HepG2 (cell line): Measurements from ENCODE around the gene BBS4. TPM values are rescaled to one million over a fixed set of nuclear protein-coding genes. Genes with fewer than 3 reads are reported as not detected.

Source experiments
- E2F1 ChIP-seq: sonication (generic); formaldehyde crosslinking; IDR thresholded peaks from 2 replicates; pipeline ENCODE4 v1.5.0; 2020; ENCODE audit warnings: missing genetic modification reagents
- KAT8 ChIP-seq: IDR thresholded peaks from 2 replicates; pipeline ENCODE4 v1.6.1; 2016; ENCODE audit warnings: missing genetic modification reagents, missing compliant biosample characterization
- MEIS2 ChIP-seq: sonication (generic); formaldehyde crosslinking; IDR thresholded peaks from 2 replicates; pipeline ENCODE4 v1.9.0; 2021; ENCODE audit warnings: mild to moderate bottlenecking, missing genetic modification reagents
- SAFB2 ChIP-seq: sonication (generic); formaldehyde crosslinking; IDR thresholded peaks from 2 replicates; pipeline ENCODE4 v1.5.1; 2020; ENCODE audit warnings: missing genetic modification reagents, low read depth, mild to moderate bottlenecking, borderline replicate concordance
- SNAPC4 ChIP-seq: sonication (generic); formaldehyde crosslinking; IDR thresholded peaks from 2 replicates; pipeline ENCODE4 v1.4.0; 2020; ENCODE audit warnings: mild to moderate bottlenecking, missing genetic modification reagents
- SRY ChIP-seq: sonication (generic); formaldehyde crosslinking; IDR thresholded peaks from 2 replicates; pipeline ENCODE4 v1.8.0; 2022; ENCODE audit warnings: mild to moderate bottlenecking, missing genetic modification reagents
- THRA ChIP-seq: sonication (generic); formaldehyde crosslinking; IDR thresholded peaks from 2 replicates; pipeline ENCODE4 v1.4.0; 2020; ENCODE audit warnings: missing genetic modification reagents, borderline replicate concordance
- TRAFD1 ChIP-seq: sonication (generic); formaldehyde crosslinking; IDR thresholded peaks from 2 replicates; pipeline ENCODE4 v1.5.1; 2020; ENCODE audit warnings: missing genetic modification reagents, mild to moderate bottlenecking, borderline replicate concordance
- ZBTB3 ChIP-seq: sonication (generic); formaldehyde crosslinking; IDR thresholded peaks from 2 replicates; pipeline ENCODE4 v1.4.0; 2020; ENCODE audit warnings: low read depth, mild to moderate bottlenecking, moderate library complexity, missing genetic modification reagents, borderline replicate concordance
- ZNF101 ChIP-seq: sonication (generic); formaldehyde crosslinking; IDR thresholded peaks from 2 replicates; pipeline ENCODE4 v1.4.0; 2020; ENCODE audit warnings: mild to moderate bottlenecking, low read depth, missing genetic modification reagents, borderline replicate concordance
- ZNF44 ChIP-seq: sonication (generic); formaldehyde crosslinking; IDR thresholded peaks from 2 replicates; pipeline ENCODE4 v1.5.1; 2020; ENCODE audit warnings: mild to moderate bottlenecking, missing genetic modification reagents
- ZNF496 ChIP-seq: sonication (generic); formaldehyde crosslinking; IDR thresholded peaks from 2 replicates; pipeline ENCODE4 v1.8.1; 2023; ENCODE audit warnings: mild to moderate bottlenecking, moderate library complexity, missing genetic modification reagents; ENCODE audit not compliant: insufficient replicate concordance
- ZNF576 ChIP-seq: sonication (generic); formaldehyde crosslinking; IDR thresholded peaks from 2 replicates; pipeline ENCODE4 v1.4.0; 2020; ENCODE audit warnings: mild to moderate bottlenecking, missing genetic modification reagents
- ZNF800 ChIP-seq: sonication (generic); formaldehyde crosslinking; IDR thresholded peaks from 2 replicates; pipeline ENCODE4 v1.4.0; 2020; ENCODE audit warnings: missing genetic modification reagents
- ZNF850 ChIP-seq: sonication (generic); formaldehyde crosslinking; conservative IDR thresholded peaks from 2 replicates; pipeline ENCODE4 v1.9.0; 2021; ENCODE audit warnings: mild to moderate bottlenecking, missing genetic modification reagents
- polyA plus RNA-seq, 8 experiments: library from polyadenylated mRNA; depleted of rRNA in 3 of 8; stranded (reverse) in 7 of 8; unstranded in 1 of 8; fragments of >200 nt; fragmentation: Illumina TruSeq in 4 of 8; extraction: Trizol in 4 of 8; gene quantifications; 2 replicates each; pipeline versions ENCODE4 v1.2.1 to v1.2.3, GENCODE V29; 2011 to 2016; ENCODE audit warnings: low read depth in 4 of 8, missing spikeins in 1 of 8, mixed read lengths in 1 of 8; ENCODE audit not compliant: insufficient read depth in 1 of 8
- total RNA-seq, 5 experiments: library from RNA; depleted of rRNA; stranded (reverse); fragments of >200 nt; fragmentation: Illumina TruSeq; extraction: Trizol; gene quantifications; 2 replicates each; pipeline ENCODE4 v1.2.3, GENCODE V29; 2016; ENCODE audit warnings: low read depth in 1 of 5

BBS4 gene
- total and polyA plus RNA-seq, 2 of the 13 experiments (the other 11 are each of a cell fraction or from before 2014, with no cell fraction given) = 16.0 to 21.3 TPM

- TF ChIP-seq TRAFD1 (CRISPR knock-in tag) (no peak), ZNF800 (CRISPR knock-in tag) (peak; percentile 89; the same call in 1 of the 2 replicates), ZNF101 (CRISPR knock-in tag) (peak; percentile 33; the same call in 1 of the 2 replicates), ZNF850 (CRISPR knock-in tag) (0 out of 2 replicates have a peak, but pooled peaks have one; percentile 41), KAT8 (CRISPR knock-in tag) (peak; percentile 99), ZNF576 (CRISPR knock-in tag) (0 out of 2 replicates have a peak, but pooled peaks have one; percentile 80), ZNF44 (CRISPR knock-in tag) (peak; percentile 73; the same call in 1 of the 2 replicates), SRY (CRISPR knock-in tag) (peak; percentile 84), E2F1 (CRISPR knock-in tag) (peak; percentile 86; the same call in 1 of the 2 replicates), ZNF496 (CRISPR knock-in tag) (no peak), THRA (CRISPR knock-in tag) (peak; percentile 68; the same call in 1 of the 2 replicates), MEIS2 (CRISPR knock-in tag) (0 out of 2 replicates have a peak, but pooled peaks have one; percentile 58), SAFB2 (CRISPR knock-in tag) (peak; percentile 82; the same call in 1 of the 2 replicates), ZBTB3 (peak; percentile 55; the same call in 1 of the 2 replicates), SNAPC4 (CRISPR knock-in tag) (no peak)
These were observed 97.8 kb downstream of the BBS4 start, which contains the start of gene ADPGK (continued) for GRCh38 chr15:72783640-72784455.
